ENCODE data around the gene IFNL1. TPM values are rescaled to one million over a fixed set of nuclear protein-coding genes. Genes with fewer than 3 reads are reported as not detected.
A peak's percentile ranks its signal among the peaks of the same experiment; 100 is the strongest.

Gene IFNL1
- total and polyA plus RNA-seq, 9 of the 15 experiments (the other 6 are each of a cell fraction or from before 2014, with no cell fraction given), result not detected

- TF ChIP-seq NR3C1 (CRISPR knock-in tag; IDR thresholded peaks at IDR 0.05), result no peak
- TF ChIP-seq SLC30A9 (CRISPR knock-in tag; IDR thresholded peaks at IDR 0.05), result no peak
- no peak for TF ChIP-seq ZC3H8 (IDR thresholded peaks at IDR 0.05)
- TF ChIP-seq ZNF282 (CRISPR knock-in tag; IDR thresholded peaks at IDR 0.05), result no peak
- TF ChIP-seq PBX2 (CRISPR knock-in tag; IDR thresholded peaks at IDR 0.05; ENCODE audit: low read depth), result no peak
- no peak for TF ChIP-seq PBX2 (tag; conservative IDR thresholded peaks at IDR 0.05; ENCODE audit: low read depth)
- no peak for TF ChIP-seq IRF2 (CRISPR knock-in tag; IDR thresholded peaks at IDR 0.05)
- TF ChIP-seq USF2 (CRISPR knock-in tag; IDR thresholded peaks at IDR 0.05), result no peak
- TF ChIP-seq SIN3B (IDR thresholded peaks at IDR 0.05; ENCODE audit: low read depth), result peak; percentile 81; the same call in 1 of the 2 replicates
- no peak for TF ChIP-seq CEBPG (CRISPR knock-in tag; IDR thresholded peaks at IDR 0.05)
- no peak for TF ChIP-seq CEBPG (tag; conservative IDR thresholded peaks at IDR 0.05 in 1 of 2, IDR thresholded peaks at IDR 0.05 in 1 of 2)
- TF ChIP-seq RFX7 (CRISPR knock-in tag; IDR thresholded peaks at IDR 0.05), result no peak
- no peak for TF ChIP-seq RHOXF2B (CRISPR knock-in tag; conservative IDR thresholded peaks at IDR 0.05)
- no peak; the same call in 1 of the 2 replicates for TF ChIP-seq ZHX1 (conservative IDR thresholded peaks at IDR 0.05; ENCODE audit: low read length)
- no peak for TF ChIP-seq STAT5B (CRISPR knock-in tag; IDR thresholded peaks at IDR 0.05)
- TF ChIP-seq COPS2 (conservative IDR thresholded peaks at IDR 0.05), result no peak
- TF ChIP-seq HEY1 (CRISPR knock-in tag; IDR thresholded peaks at IDR 0.05; ENCODE audit: borderline replicate concordance), result no peak
- no peak for TF ChIP-seq SRSF7 (optimal IDR thresholded peaks at IDR 0.05; ENCODE audit: low read depth, low read length)
- TF ChIP-seq ZNF699 (CRISPR knock-in tag; IDR thresholded peaks at IDR 0.05; ENCODE audit: insufficient replicate concordance), result no peak
- TF ChIP-seq EGR1 (conservative IDR thresholded peaks at IDR 0.05), result peak; percentile 48
- peak; percentile 59; the same call in 1 of the 2 replicates for TF ChIP-seq ZBTB17 (CRISPR knock-in tag; IDR thresholded peaks at IDR 0.05)
- no peak for TF ChIP-seq ZNF384 (IDR thresholded peaks at IDR 0.05; ENCODE audit: low read depth, low read length)
- TF ChIP-seq EWSR1 (IDR thresholded peaks at IDR 0.05; ENCODE audit: borderline replicate concordance, low read depth, partially characterized antibody), result no peak
- no peak for TF ChIP-seq SRSF3 (IDR thresholded peaks at IDR 0.05; ENCODE audit: insufficient read depth, low read length)
These were observed 45.8 kb downstream of the IFNL1 start, which contains the start of gene SAMD4B (continued) for GRCh38 chr19:39341719-39342604.
